ENCODE data around the gene TBL3. TPM values are rescaled to one million over a fixed set of nuclear protein-coding genes. Genes with fewer than 3 reads are reported as not detected.
A peak's percentile ranks its signal among the peaks of the same experiment; 100 is the strongest.

Gene TBL3
- total and polyA plus RNA-seq, 9 of the 15 experiments (the other 6 are each of a cell fraction or from before 2014, with no cell fraction given), result 0.97 to 117 (median 24.5) TPM

- TF ChIP-seq CREBBP (IDR thresholded peaks at IDR 0.05; ENCODE audit: low read depth, low read length) (no peak), ARID1B (IDR thresholded peaks at IDR 0.05) (0 out of 2 replicates have a peak, but pooled peaks have one; percentile 22), ZNF354B (CRISPR knock-in tag; IDR thresholded peaks at IDR 0.05) (no peak), ZNF398 (CRISPR knock-in tag; IDR thresholded peaks at IDR 0.05) (no peak), ESRRA (IDR thresholded peaks at IDR 0.05; ENCODE audit: borderline replicate concordance, low read depth) (peak; percentile 52; the same call in 1 of the 2 replicates), CXXC5 (CRISPR knock-in tag; IDR thresholded peaks at IDR 0.05) (peak; percentile 90), ZNF79 (CRISPR knock-in tag; IDR thresholded peaks at IDR 0.05; ENCODE audit: low read depth) (no peak), NR3C1 (CRISPR knock-in tag; IDR thresholded peaks at IDR 0.05) (peak; percentile 69; the same call in 1 of the 2 replicates), SIRT6 (IDR thresholded peaks at IDR 0.05; ENCODE audit: low read depth, low read length) (no peak), FOXM1 (IDR thresholded peaks at IDR 0.05; ENCODE audit: low read depth) (no peak), FOXM1 (CRISPR knock-in tag; IDR thresholded peaks at IDR 0.05; ENCODE audit: low read depth) (0 out of 2 replicates have a peak, but pooled peaks have one; percentile 72), BACH1 (tag; IDR thresholded peaks at IDR 0.05) (no peak), ARID2 (IDR thresholded peaks at IDR 0.05) (no peak), MCM2 (IDR thresholded peaks at IDR 0.05; ENCODE audit: low read depth) (no peak), ZNF75A (CRISPR knock-in tag; IDR thresholded peaks at IDR 0.05) (no peak), ZNF785 (CRISPR knock-in tag; IDR thresholded peaks at IDR 0.05) (no peak), DMBX1 (CRISPR knock-in tag; IDR thresholded peaks at IDR 0.05; ENCODE audit: borderline replicate concordance) (peak; percentile 21; the same call in 1 of the 2 replicates), SMARCC2 (IDR thresholded peaks at IDR 0.05; ENCODE audit: low read depth) (no peak), RBM22 (IDR thresholded peaks at IDR 0.05; ENCODE audit: low read depth, low read length, poor library complexity, severe bottlenecking) (no peak), NR0B1 (IDR thresholded peaks at IDR 0.05; ENCODE audit: partially characterized antibody) (no peak), PHTF2 (CRISPR knock-in tag; IDR thresholded peaks at IDR 0.05) (no peak), PHB2 (IDR thresholded peaks at IDR 0.05; ENCODE audit: low read depth) (no peak), HOMEZ (CRISPR knock-in tag; IDR thresholded peaks at IDR 0.05) (no peak), ELK3 (CRISPR knock-in tag; IDR thresholded peaks at IDR 0.05) (no peak), CHD2 (IDR thresholded peaks at IDR 0.05; ENCODE audit: low read depth, low read length) (no peak)
Observed at GRCh38 chr16:2009791-2010510, 38.1 kb downstream of the TBL3 start, which contains the start of gene ZNF598 (continued).
